GM18951 (cell line): Measurements from ENCODE around the gene ARSG.

Experiments used
- POLR2A ChIP-seq: IDR thresholded peaks from 4 replicates; pipeline ENCODE4 v1.6.1; 2011; ENCODE audit warnings: mild to moderate bottlenecking; ENCODE audit not compliant: insufficient read length, insufficient read depth; ENCODE audit errors: extremely low read depth
- in situ Hi-C: fragments of 300-500 bp; cut with MboI; formaldehyde crosslinking; loops from one replicate; pipeline ENCODE4 v1.12.0; 2022; ENCODE audit warnings: low sequenced_read_pairs, mixed read lengths, inconsistent platforms; ENCODE audit not compliant: unreplicated experiment

Gene ARSG

DNA sequence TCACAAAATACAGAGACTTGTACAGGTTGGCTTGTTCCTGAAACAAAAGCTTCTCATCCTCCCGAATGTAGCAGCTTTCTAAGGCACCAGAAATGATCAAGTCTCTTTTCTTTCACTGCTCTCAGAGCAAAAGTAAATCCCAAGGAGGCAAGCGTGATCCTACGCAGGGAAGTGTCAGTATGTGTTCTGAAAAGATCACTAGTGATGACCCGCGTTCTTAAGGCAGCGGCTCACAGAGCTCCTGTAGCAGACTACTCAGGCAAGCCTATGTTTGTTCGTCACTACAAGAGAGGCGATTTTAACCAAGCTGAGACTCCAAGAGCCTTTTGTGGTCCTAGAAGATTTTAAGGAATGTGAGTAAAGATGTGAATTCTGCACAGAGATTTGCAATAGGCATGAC lies 131.5 kb downstream of the ARSG start:
- in situ Hi-C loops, result no loop called here
- TF ChIP-seq POLR2A, result no peak

DNA sequence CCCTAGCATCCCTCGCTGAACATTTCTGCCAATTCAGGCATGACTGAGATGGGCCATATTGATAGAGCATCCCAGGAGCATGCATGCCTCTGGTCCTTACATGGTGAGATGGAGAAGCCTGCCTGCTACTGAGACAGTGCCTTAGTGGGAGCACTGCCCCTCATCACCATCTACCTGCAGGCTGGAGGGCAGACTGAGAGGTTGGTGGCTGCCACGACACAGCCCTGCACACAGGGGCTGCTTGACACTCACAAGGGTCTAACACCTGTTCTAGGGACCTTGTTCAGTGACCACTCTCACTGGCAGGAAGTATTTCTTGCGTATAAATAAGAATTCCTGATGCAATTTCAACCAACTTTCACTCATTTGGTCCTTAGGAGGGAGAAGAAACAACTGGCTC lies 132.0 kb downstream of the ARSG start:
- no peak for TF ChIP-seq POLR2A
- in situ Hi-C loops, result no loop called here

DNA sequence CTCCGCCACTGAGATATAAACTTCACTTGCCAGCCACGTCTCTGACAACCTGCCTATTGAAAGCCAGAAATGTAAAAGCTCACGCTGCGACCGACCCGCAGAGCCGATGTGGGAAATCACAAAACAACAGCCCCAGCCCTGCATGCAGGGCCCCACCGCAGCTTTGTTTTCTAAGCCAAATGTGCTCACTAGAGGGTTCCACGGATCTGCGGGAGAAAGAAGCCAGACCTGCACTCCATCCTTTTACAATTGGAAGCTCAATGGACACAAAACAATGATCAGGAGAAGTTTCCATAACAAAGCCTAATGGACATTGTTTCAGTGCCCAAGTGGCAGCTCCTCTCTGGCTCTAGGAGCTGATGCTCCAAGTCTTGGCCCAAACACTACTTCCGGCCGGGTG lies 132.9 kb downstream of the ARSG start:
- in situ Hi-C loops, result no loop called here
- no peak for TF ChIP-seq POLR2A

DNA sequence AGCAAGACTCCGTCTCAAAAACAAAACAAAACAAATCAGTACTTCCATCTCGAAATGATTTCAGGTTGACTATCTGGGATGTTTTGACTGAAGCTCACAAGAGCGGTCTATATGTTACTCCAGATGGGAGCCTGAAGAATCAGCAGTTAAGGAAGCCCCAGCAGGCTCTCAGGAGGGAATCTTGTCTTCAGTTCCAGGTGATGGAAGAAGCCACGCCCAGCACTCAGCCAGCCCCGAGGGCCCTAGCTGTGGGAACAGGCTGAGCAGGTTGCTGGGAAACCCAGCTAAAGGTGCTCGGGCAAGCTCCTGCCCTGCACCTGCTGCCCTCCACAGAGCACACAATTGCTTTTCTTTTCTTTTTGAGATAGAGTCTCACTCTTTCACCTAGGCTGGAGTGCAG lies 133.6 kb downstream of the ARSG start:
- in situ Hi-C loops, result no loop called here
- TF ChIP-seq POLR2A, result no peak

DNA sequence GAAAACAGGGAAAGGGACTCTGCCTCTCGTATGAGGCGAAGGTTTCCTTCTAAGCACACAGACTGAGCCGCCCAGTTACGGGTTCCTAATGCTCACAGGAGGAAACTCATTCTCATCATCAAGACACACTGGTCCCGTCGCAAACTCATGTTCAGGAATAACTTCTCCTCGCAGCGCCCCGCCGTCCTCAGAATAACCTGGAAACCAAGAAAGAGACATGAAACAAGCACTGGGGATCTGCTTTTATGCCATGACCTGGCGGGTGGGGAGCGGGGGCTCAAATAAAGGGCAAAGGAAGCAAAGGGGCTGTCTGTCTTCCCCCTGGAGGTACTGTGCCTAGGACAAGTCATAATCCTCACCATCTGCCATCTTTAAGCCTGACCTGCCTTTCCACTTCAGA lies 134.7 kb downstream of the ARSG start:
- in situ Hi-C loops, result no loop called here
- no peak for TF ChIP-seq POLR2A

DNA sequence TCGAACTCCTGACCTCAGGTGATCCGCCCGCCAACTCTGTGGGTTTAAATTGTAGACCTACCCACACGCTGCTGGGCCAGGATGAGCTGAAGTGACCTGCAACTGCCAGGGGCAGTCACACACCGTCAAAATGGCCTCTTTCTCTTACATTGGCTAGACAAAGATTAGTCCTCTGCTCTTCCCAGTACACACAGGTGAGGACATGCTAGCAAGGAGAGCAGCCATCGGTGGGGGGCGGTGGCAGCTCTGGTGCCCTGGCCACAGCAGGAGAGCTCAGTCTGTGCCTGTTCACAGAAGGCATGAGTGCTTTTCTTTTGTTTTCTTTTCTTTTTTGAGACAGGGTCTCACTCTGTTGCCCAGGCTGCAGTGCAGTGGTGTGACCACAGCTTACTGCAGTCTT lies 136.3 kb downstream of the ARSG start:
- TF ChIP-seq POLR2A, result no peak
- in situ Hi-C loops, result no loop called here

DNA sequence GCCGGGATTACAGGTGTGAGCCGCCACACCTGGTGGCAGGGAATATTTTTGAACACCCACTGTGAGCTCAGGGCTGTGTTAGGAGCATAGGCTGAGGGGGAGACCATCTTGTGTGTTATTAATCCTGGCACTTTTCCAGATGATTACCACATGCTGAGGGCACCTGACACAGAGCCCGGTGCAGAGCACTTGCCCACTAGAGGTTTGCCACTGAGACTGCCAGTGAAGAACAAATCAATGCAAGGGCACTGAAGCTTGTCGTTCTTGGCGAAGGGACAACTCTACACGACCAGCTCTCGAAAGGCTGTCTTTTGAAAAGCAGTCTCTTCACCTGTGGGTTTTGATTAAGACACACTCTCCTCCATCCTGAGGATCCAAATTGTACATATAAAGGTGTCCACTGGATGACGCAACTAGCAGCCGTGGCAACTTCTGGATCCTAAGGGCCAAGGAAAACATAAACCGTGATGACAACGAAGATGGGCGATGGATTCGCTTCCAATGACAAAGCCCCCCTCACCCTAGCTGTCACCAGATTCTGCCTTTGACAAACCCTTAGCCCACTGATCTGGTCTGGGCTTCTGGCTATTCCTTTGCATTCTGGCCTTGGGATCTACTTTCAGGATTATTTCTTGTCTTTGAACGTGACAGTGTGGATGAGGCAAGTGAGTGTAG lies 137.3 kb downstream of the ARSG start:
- in situ Hi-C loops, result no loop called here
- TF ChIP-seq POLR2A, result no peak

DNA sequence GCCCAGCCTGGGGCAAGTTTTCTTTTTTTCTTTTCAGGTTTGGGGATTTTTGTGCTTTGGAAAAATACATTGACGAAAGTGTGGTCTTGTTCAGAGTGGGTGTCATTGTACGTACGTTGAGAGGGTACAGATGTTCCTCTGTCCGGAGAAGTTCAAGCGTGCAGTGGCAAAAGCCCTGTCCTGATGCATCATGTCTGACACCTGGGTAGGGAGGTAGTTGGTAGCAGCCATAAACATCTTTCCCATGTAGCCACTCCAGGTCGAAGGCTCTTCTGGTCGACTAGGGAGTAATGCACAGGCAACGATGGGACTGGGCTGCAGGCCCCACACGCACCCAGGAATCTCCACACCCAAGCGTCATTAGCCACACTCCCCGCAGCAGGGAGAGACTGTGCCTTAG lies 138.6 kb downstream of the ARSG start:
- in situ Hi-C loops, result loop anchor here (10.0 kb wide), 1 partner anchor 165 kb away; no protein-coding TSS in a partner anchor
- TF ChIP-seq POLR2A, result no peak

DNA sequence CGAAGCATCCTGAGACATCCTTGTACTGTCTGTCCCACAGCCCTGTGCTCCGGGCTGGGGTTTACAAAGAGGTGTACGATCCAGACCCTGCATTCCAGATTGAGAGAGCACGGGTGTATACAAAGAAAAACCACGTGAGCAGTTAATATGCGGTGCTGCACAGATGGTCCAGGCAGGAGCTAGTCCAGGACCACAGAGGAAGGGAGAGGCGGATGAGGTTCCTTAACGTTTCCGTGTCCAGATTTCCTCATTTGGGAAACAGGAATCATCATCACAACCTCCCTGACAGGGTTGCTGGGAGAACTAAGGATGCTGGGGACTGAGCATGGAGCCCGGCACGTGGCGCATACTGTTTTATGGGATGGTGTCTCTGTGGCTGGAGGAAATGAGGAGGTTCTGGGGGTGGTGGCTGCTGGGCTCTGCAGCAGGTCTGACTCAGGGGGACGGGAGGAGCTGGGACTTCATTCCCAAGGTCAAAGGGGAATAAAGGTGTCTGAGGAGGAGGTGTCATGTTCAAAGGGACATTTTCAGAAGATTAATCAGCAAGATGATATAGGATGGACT lies 139.8 kb downstream of the ARSG start:
- TF ChIP-seq POLR2A, result no peak
- in situ Hi-C loops, result loop anchor here (10.0 kb wide), 1 partner anchor 166 kb away; no protein-coding TSS in a partner anchor

DNA sequence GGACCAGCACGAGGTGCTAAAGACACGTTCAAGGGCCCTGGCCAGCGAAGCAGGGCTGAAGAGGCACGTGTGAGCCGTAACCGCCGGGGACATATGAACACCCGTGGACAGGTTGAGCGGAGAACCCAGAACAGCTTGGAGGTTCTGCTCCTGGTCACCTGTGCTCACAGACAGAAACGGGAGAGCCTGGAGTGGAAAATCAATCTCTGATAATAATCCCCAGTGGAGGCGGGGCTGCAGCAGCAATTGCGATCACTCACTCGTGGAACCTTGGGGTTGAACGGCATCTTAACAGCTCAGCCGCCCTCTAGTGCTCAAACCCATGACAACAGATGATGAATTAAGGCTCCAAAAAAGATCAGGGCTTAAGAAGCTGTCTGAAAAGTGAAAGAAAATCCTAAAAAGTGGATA lies 140.4 kb downstream of the ARSG start:
- in situ Hi-C loops, result loop anchor here (10.0 kb wide), 1 partner anchor 167 kb away; no protein-coding TSS in a partner anchor
- no peak for TF ChIP-seq POLR2A

DNA sequence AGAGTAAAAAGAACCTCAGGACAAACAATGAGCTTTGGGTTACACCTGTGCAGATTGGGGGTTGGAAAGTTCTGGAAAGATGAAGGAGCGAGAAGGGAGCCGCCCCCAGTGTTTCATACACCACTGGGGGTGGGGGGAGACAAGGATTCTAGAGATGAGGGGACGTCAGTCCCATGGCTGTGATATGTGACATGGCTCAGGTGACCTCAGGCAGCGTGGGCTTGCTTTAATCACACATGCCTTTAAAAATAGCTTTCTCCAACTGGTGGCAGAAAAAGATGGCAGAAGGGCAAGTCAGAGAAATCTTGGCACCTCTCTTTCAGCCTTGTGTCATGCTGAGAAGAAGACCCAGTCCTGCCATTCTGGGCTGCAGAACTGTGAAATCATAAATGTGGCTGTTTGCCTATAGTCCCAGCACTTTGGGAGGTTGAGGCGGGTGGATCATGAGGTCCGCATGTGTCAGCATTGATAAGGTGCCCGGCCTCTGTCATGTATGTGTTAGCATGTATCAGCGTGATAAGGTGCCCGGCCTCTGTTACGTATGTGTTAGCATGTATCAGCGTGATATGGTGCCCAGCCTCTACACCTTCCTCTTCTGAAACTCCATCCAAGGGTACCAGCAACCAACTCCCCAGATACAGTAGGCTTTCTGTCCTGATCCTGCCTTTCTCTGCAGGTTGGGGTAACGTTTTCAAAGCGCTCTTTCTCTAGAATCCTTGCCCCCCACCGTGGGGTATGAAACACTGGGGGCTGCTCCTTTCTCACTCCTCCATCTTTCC lies 141.0 kb downstream of the ARSG start:
- no peak for TF ChIP-seq POLR2A
- in situ Hi-C loops, result loop anchor here (10.0 kb wide), 1 partner anchor 167 kb away; no protein-coding TSS in a partner anchor

DNA sequence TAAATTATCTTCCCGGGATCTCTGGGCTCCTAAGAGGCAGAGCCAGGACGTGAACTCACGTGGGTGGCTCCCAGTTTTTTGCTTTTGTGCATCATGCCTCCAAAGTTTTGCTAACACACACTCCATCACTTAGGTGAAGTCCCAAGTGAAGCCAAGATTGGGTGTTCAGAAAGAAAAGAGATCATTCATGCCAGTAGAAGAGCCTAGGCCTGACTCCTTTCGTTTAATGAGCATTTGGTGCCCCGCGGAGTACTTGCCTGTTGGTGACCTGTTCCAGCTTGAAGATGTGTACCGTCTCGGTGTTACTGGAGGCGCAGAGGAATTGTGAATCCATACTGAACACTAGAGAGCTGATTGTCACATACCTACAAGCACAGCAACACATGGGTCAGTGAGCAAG lies 141.9 kb downstream of the ARSG start:
- no peak for TF ChIP-seq POLR2A
- in situ Hi-C loops, result loop anchor here (10.0 kb wide), 1 partner anchor 168 kb away; no protein-coding TSS in a partner anchor

DNA sequence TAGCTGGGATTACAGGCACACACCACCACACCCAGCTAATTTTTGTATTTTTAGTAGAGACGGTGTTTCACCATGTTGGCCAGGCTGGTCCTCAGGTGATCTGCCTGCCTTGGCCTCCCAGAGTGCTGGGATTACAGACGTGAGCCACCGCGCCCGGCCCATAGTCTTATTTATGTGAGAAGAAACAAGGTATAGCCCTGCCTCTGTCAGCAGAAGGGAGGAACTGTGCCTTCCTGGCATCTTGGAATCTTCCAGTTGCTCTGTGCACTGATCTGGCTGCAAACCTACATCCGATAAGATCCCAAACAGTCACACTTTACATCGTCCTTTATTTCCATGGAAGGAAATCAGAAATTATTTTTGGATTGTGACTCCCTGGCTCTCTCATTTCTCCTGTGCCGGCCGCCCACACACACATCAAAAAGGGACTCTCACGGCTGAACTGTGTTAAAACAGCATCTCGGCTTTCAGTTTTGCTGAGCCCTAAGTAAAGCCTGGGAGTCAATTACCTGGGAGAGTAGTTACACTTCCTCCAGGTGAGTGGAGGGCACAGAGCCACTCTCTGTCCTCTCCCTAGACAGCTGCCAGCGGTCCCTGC lies 142.7 kb downstream of the ARSG start:
- in situ Hi-C loops, result loop anchor here (10.0 kb wide), 1 partner anchor 169 kb away; no protein-coding TSS in a partner anchor

More for the DNA sequence above, 142.7 kb downstream of the ARSG start:
- TF ChIP-seq POLR2A, result no peak
